GM19372 (cell line): Measurements from ENCODE around the gene RPL22.

Experiments used
- ATAC-seq: cut with Tn5 transposase; IDR thresholded peaks from one replicate; pipeline ENCODE4 v1.9.1; 2021; ENCODE audit warnings: mild to moderate bottlenecking, low read depth, moderate library complexity; ENCODE audit not compliant: unreplicated experiment

Gene RPL22

GRCh38 chr1:6206520-6206855 is 7.1 kb upstream of the RPL22 start:
- ATAC-seq, result no peak

- ATAC-seq, result peak; percentile 44
These were observed 6.6 kb upstream of the RPL22 start, which contains the start of gene RNF207 for GRCh38 chr1:6205849-6206519. RNF207 (plus strand) TSS chr1:6206119; CDS start chr1:6206536, 417 bp downstream.

GRCh38 chr1:6202256-6202655 is 2.9 kb upstream of the RPL22 start:
- no peak for ATAC-seq

- no peak for ATAC-seq
These were observed 904 bp upstream of the RPL22 start for GRCh38 chr1:6200188-6200809.

GRCh38 chr1:6198646-6199297 is 623 bp downstream of the RPL22 start:
- peak; percentile 12 for ATAC-seq

- ATAC-seq, result no peak
These were observed 1.5 kb downstream of the RPL22 start for GRCh38 chr1:6197746-6198427.

- ATAC-seq, result no peak
These were observed 7.4 kb downstream of the RPL22 start for GRCh38 chr1:6191968-6192367.

- ATAC-seq, result no peak
These were observed 10.9 kb downstream of the RPL22 start for GRCh38 chr1:6188466-6188865.

GRCh38 chr1:6185635-6186382 is 13.6 kb downstream of the RPL22 start:
- ATAC-seq, result no peak

GRCh38 chr1:6185151-6185550 is 14.2 kb downstream of the RPL22 start:
- ATAC-seq, result no peak

- ATAC-seq, result no peak
These were observed 15.2 kb downstream of the RPL22 start for GRCh38 chr1:6184083-6184783.

- ATAC-seq, result no peak
These were observed 15.8 kb downstream of the RPL22 start for GRCh38 chr1:6183520-6183989.

GRCh38 chr1:6181347-6181770 is 18.0 kb downstream of the RPL22 start:
- no peak for ATAC-seq

GRCh38 chr1:6180707-6181311 is 18.6 kb downstream of the RPL22 start:
- ATAC-seq, result no peak

GRCh38 chr1:6180268-6180706 is 19.1 kb downstream of the RPL22 start, which contains the start of gene CHD5:
CHD5 (minus strand) TSS chr1:6180321; CDS start chr1:6180023, 298 bp downstream.
- no peak for ATAC-seq

GRCh38 chr1:6179564-6180175 is 19.7 kb downstream of the RPL22 start:
- ATAC-seq, result no peak

- no peak for ATAC-seq
These were observed 20.4 kb downstream of the RPL22 start for GRCh38 chr1:6178751-6179563.
